HG02852 (cell line): Measurements from ENCODE around the gene CPNE7.

ENCODE experiments used
- ATAC-seq: cut with Tn5 transposase; IDR thresholded peaks from one replicate; pipeline ENCODE4 v1.9.1; 2021; ENCODE audit warnings: mild to moderate bottlenecking, moderate library complexity; ENCODE audit not compliant: unreplicated experiment

The CPNE7 gene

GRCh38 chr16:89548344-89549006, 27.1 kb upstream of the CPNE7 start:
- ATAC-seq = no peak

DNA sequence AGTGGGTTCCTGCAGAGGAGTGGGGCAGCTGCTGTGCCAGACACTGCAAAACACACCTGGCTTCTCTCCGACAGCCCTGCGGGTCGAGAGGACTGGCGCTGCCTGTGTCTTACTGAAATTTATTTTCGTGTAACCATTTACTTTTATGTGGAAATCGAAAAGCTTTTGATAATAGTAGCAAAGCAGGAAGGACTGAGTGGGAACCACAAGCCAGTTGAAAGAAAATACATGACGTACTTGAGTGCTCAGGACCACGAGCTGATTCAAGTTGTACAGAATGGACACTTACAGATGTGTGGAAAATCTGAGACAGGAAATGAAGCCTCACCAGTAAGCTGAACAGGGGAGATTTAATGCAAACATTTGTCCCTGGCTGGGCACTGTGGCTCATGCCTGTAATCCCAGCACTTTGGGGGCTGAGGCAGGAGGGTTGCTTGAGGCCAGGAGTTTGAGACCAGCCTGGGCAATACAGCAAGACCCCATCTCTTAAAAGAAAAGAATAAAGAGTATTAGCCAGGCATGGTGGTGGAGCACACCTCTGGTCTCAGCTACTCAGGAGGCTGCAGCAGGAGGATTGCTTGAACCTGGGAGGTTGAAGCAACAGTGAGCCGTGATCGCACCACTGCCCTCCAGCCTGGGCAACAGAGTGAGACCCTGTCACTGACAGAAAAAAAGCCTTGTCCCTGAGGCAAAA, 26.4 kb upstream of the CPNE7 start:
- no peak for ATAC-seq

- ATAC-seq = no peak
Measured at GRCh38 chr16:89550421-89551007, 25.0 kb upstream of the CPNE7 start.

DNA sequence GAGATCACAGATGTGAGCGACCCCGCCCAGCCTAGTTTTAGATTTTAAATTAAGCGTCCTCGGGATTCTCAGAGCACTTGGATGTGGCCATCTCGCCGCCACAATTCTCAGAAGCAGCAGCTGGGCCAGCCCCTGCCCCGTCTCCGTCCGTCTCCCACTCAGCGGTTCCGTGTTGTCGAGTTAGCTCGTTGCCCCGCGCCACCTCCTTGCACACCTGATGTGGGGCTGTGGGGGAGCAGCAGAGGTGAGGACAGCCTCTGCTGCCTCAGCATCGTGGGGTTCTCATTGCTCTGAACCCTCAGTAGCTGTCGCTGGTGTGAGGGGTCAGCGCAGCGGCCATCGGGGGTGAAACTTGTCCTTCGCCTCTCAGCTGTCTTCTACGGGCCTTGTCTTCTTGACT, 23.2 kb upstream of the CPNE7 start:
- no peak for ATAC-seq

DNA sequence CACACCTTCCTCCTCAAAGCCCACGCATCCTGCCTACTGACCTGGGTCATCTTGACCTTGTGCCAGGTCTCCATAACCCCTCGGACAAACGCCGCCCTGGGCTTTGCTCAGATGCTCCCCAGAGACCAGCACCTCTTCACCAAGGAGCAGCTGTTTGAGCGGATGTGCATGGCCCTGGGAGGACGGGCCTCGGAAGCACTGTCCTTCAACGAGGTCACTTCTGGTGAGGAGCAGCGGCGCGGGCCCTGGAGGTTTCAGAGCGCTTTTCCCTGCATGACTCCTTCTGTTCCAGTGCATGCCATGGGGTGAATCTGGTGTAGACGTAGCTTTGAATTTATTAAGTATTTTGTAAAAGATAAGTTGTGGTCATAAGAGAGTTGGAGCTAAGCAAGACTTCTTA, 22.6 kb upstream of the CPNE7 start:
- ATAC-seq = no peak

- ATAC-seq = no peak
Measured at GRCh38 chr16:89553733-89554132, 21.8 kb upstream of the CPNE7 start.

GRCh38 chr16:89554343-89554742, 21.2 kb upstream of the CPNE7 start:
- ATAC-seq = no peak

DNA sequence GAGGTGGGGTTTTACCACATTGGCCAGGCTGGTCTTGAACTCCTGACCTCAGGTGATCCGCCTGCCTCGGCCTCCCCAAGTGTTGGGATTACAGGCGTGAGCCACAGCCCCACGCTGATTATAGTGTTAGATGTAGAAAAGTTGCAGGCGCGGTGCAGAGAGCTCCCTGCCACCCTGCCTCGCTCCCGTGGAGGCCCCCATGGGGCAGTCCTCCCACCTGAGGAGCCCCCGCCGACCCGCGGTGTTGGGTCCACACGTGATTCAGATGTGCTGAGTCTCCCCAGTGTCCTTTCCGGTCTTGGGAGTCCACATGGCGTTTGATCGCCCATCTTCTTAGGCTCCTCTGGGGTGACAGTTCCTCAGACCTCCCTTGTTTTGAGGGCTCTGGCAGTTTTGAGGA, 20.3 kb upstream of the CPNE7 start:
- no peak for ATAC-seq

DNA sequence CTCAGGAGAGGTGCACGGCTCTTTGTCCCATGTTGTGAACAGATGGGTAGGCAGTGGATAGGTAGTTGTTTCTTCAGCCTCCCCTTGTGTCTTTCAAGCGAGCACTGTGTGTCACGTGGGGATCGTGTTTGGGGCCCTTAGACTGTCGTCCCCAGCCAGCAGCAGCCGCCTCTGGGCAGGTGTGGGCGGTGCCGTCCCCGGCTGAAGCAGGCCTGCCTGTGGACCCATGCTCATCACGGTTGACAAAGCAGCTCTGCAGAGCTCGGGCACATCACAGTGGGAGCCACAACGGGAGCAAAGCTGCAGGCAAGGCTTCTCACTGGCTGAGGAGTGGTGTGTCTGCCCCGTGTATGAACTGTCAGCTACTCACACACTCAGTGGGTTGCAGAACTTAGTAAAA, 19.8 kb upstream of the CPNE7 start:
- ATAC-seq = no peak

DNA sequence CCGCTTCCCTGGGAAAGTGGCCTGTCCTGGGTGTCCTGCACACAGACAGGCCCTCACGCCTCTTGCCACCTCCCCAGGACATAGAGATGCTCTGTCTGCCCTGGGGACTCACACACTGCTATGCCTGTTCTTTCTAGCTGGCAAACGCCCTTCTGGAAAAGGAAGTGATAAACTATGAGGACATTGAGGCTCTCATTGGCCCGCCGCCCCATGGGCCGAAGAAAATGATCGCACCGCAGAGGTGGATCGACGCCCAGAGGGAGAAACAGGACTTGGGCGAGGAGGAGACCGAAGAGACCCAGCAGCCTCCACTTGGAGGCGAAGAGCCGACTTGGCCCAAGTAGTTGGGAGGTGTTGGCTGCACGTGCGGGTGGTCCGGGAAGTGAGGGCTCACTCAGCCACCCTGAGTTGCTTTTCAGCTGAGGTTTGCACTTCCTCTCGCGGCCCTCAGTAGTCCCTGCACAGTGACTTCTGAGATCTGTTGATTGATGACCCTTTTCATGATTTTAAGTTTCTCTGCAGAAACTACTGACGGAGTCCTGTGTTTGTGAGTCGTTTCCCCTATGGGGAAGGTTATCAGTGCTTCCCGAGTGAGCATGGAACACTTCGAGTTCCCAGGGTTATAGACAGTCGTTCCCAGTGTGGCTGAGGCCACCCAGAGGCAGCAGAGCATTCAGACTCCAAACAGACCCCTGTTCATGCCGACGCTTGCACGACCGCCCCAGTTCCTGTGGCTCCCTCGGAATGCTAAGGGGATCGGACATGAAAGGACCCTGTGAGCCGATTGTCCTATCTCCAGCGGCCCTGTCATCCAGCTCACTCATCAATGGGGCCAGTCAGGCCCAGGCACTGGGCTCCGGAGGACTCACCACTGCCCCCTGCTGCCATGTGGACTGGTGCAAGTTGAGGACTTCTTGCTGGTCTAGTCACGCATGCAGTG, 18.5 kb upstream of the CPNE7 start:
- no peak for ATAC-seq

- ATAC-seq = no peak
Measured at GRCh38 chr16:89557690-89558490, 17.7 kb upstream of the CPNE7 start.

DNA sequence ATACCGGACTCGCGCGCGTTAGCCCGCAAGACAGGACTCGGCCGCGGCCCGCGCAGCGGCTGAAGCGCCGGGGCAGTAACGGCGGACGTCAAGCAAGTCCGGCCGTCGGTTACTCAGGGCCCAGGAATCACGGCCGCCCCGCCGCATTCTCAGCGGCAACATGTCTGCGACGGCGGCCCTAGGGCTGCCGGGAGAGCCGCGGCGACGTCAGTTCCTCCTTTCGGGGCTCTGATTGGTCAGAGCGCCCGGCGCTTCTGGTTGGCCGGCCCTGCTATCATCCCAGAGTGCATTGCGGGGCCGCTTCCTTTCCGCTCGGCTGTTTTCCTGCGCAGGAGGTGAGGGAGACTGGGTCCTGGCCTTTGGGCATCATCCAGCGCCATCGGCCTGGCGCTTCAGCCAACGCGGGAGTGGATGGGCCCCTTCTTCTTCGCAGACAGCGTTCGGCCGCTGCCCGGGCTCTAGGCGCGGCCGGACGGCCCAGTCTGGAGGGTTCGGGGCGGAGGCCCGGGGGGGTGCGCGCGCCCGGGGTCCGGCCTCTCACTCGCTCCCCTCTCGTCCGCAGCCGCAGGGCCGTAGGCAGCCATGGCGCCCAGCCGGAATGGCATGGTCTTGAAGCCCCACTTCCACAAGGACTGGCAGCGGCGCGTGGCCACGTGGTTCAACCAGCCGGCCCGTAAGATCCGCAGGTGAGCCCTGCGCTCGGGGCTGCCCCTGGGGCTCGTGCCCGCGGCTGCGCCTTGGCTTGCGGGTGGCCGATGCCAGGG, 15.0 kb upstream of the CPNE7 start, which contains the start of gene RPL13:
RPL13 (plus strand) TSS at position 305 of the 764 bp plus-strand sequence; CDS start at position 583, 278 bp downstream.
- ATAC-seq = peak; percentile 90

DNA sequence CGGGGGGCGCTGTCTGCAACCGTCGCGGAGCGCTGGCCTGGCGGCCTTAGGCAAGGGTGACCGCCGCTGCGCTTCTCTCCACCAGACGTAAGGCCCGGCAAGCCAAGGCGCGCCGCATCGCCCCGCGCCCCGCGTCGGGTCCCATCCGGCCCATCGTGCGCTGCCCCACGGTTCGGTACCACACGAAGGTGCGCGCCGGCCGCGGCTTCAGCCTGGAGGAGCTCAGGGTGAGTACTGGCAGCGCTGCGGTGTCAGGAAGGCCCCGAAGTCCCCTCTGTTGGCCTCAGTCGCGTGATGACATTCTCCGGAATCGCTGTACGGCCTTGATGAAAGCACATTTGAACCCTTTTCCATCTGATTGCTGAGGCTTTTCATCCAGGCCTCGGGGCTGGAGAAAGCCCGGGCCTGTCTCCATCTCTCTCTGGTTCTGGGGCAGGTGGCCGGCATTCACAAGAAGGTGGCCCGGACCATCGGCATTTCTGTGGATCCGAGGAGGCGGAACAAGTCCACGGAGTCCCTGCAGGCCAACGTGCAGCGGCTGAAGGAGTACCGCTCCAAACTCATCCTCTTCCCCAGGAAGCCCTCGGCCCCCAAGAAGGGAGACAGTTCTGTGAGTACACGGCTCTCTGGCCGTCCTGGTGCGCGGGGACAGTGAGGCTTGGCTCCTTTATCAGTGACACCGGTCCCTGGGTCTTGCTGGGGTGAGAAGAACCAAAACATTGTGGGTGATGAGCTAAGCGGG, 14.2 kb upstream of the CPNE7 start:
- peak; percentile 4 for ATAC-seq

DNA sequence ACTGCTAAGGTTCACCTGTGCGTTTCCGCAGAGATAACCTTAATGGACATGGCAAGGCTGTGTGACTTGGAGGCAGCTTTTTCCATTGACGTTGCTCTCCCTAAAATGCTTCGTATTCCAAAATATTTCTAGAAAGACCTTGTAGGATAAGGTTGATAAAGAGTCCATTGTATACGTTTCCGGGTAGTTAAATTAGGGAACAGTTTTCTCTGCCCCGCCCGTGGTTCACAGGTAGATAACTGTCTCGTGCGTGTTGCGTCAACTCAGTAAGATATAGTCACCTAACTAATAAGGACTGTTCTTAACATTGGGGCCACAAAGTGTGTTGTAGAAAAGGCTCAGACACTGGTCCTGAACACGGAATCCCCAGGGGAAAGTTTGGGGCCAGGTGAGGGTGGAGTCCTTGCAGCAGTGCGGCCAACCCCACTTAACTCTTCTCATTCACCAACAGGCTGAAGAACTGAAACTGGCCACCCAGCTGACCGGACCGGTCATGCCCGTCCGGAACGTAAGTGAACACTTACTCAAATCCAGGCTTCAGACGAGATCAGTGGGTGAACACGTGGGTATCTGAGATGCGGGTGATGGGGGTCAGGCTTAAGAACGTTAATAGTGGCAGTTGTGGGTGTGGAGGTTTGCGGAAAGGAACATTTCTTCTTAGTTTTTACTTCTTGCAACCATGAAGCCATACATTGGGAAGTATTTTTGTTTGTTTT, 13.5 kb upstream of the CPNE7 start:
- ATAC-seq = no peak

DNA sequence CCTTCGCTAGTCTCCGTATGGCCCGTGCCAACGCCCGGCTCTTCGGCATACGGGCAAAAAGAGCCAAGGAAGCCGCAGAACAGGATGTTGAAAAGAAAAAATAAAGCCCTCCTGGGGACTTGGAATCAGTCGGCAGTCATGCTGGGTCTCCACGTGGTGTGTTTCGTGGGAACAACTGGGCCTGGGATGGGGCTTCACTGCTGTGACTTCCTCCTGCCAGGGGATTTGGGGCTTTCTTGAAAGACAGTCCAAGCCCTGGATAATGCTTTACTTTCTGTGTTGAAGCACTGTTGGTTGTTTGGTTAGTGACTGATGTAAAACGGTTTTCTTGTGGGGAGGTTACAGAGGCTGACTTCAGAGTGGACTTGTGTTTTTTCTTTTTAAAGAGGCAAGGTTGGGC, 12.6 kb upstream of the CPNE7 start:
- ATAC-seq = no peak

GRCh38 chr16:89563639-89564392, 11.7 kb upstream of the CPNE7 start:
- no peak for ATAC-seq

GRCh38 chr16:89564476-89565255, 10.9 kb upstream of the CPNE7 start:
- ATAC-seq = no peak
